Epithelial cell of esophagus (primary cell): ENCODE data around the gene TENM4.
A peak's percentile ranks its signal among the peaks of the same experiment; 100 is the strongest.

Experiments
- DNase-seq: peaks from one replicate; pipeline ENCODE4 v3.0.0; 2010; ENCODE audit warnings: low read depth
- H3K4me3 ChIP-seq: 2 replicates; pipeline ENCODE4 v1.5.1; 2011; ENCODE audit warnings: mild to moderate bottlenecking, low read length, control low read depth
- CTCF ChIP-seq: IDR thresholded peaks from 2 replicates; pipeline ENCODE4 v1.5.1; 2011; ENCODE audit warnings: low read depth, mild to moderate bottlenecking, low read length, control low read depth, inconsistent platforms; ENCODE audit not compliant: insufficient read depth; ENCODE audit errors: missing control alignments

Gene TENM4

DNA sequence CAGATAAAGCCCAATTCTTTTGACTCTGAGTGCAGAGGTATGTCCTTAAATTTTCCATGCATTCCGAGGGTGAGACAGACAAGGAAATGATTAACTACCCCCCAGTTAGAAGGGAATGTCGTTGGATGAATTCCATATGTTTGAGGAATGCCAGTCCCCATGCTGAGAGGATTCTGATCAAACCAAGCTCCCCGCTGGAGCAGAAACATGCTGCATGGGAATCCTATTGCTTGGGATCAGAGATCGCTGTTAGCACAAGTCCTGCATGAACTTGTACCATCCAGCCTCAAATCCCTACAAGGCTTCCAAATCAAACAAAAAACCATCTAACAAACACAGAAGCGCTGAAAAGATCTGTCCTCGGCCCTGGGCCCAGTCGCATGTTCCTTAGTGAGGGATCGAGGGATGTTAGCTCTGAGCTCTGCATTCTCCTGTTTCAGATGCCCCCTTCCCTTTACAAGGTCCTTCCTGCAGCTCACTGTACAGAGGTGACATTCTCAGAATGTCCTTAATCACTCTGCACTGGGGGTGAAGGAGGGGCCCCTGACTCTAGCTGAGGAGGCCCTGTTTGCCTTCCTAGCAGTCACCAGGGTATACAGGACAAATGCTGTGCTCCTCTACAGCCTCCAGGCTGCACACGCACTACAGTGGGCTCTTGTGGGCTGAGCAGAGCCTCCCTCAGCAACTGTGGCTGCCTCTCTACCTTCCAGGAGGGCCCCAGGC lies 353.4 kb downstream of the TENM4 start:
- no peak overlapping the region for H3K4me3 ChIP-seq
- peak; percentile 42 for DNase-seq
- no peak for TF ChIP-seq CTCF

GRCh38 chr11:79086056-79086455 lies 354.8 kb downstream of the TENM4 start:
- no peak overlapping the region for H3K4me3 ChIP-seq
- no peak for TF ChIP-seq CTCF
- DNase-seq, result no peak

- no peak overlapping the region for H3K4me3 ChIP-seq
- no peak for DNase-seq
- no peak for TF ChIP-seq CTCF
Observed at GRCh38 chr11:79084382-79084781, 356.4 kb downstream of the TENM4 start.

DNA sequence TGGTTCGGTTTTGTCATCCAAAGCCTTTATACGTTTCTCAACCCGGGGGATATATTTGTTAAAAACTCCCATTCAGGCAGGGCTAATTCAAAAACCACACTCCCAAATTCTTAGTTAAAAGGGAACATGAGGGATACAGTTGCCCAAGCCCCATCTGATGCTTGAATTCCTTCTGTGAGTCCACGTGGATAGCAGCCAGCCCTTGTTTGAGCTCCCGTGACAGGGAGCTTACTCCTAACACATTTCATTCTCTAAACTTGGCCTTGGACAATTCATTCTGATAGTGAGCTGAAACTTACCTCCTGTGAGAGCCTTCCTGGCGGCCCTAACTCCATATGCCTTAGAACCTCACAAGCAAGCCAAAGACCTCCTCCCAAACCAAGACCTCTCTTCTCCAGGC lies 357.5 kb downstream of the TENM4 start:
- no peak for DNase-seq
- no peak overlapping the region for H3K4me3 ChIP-seq
- TF ChIP-seq CTCF, result no peak

- TF ChIP-seq CTCF, result no peak
- no peak overlapping the region for H3K4me3 ChIP-seq
- no peak for DNase-seq
Observed at GRCh38 chr11:79082907-79083306, 357.9 kb downstream of the TENM4 start.

DNA sequence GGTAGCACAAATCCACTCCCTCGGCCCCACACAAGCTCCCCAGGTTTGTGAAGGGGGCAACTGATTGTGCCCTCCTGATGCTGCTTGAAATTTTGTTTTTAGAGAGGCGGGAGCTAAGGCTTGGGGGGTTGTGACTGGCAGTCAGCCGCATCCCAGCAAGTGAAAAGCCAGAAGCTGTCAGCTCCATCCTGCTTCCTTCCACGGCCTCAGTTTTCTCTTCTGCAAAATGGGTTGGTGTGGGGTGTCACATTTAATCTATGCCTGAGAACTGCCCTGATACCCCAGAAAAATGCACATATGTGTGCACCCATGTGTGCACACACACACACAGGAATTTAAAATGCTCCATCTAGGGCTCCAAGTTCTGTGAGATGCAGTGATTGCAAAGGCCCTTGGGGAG lies 358.6 kb downstream of the TENM4 start:
- no peak for TF ChIP-seq CTCF
- H3K4me3 ChIP-seq, result no peak overlapping the region
- no peak for DNase-seq

GRCh38 chr11:79081471-79082031 lies 359.3 kb downstream of the TENM4 start:
- H3K4me3 ChIP-seq, result no peak overlapping the region
- no peak for TF ChIP-seq CTCF
- DNase-seq, result peak; percentile 24
